DND-41 (cell line): Measurements from ENCODE around the gene BCAS3.

Experiments used
- CTCF ChIP-seq: IDR thresholded peaks from 2 replicates; pipeline ENCODE4 v1.5.1; 2012; ENCODE audit warnings: borderline replicate concordance, low read length, moderate library complexity, mild to moderate bottlenecking; ENCODE audit not compliant: poor library complexity, severe bottlenecking; ENCODE audit errors: extremely low read depth
- EZH2 ChIP-seq: IDR thresholded peaks from 3 replicates; pipeline ENCODE4 v1.6.1; 2012; ENCODE audit warnings: borderline replicate concordance, low read depth, mild to moderate bottlenecking, moderate library complexity, low read length, inconsistent platforms; ENCODE audit not compliant: severe bottlenecking

- no peak for TF ChIP-seq CTCF
- no peak for TF ChIP-seq EZH2
Measured at GRCh38 chr17:60782742-60783141, 105.1 kb downstream of the BCAS3 start.
